ENCODE data around the gene TREH. TPM values are rescaled to one million over a fixed set of nuclear protein-coding genes. Genes with fewer than 3 reads are reported as not detected.

TREH gene
- total and polyA plus RNA-seq, 8 donors = 0.20 to 0.42 (median 0.24) TPM; not detected in 3

GRCh38 chr11:118660681-118661424 is 18.6 kb downstream of the TREH start:
- Histone ChIP-seq H3K27me3 (peaks cover 0 to 5% of the 10 kb centered on the region in 2 donors), H3K4me3 (no peak overlapping the region), H3K9me3 (no peaks in the 10 kb centered on the region), H3K4me1 (peaks cover 9 to 10% of the 10 kb centered on the region in 2 donors), H3K36me3 (peaks cover 0 to 21% of the 10 kb centered on the region in 2 donors), H3K27ac (no peak overlapping the region)
- TF ChIP-seq CTCF (IDR thresholded peaks at IDR 0.05) = no peak
- DNase-seq (no peak), ATAC-seq (no peak)
- intact Hi-C loops (cut with DNase I) = no loop called here

- Histone ChIP-seq H3K27me3 (peaks cover 0 to 5% of the 10 kb centered on the region in 2 donors), H3K27ac (no peak overlapping the region), H3K4me3 (no peak overlapping the region), H3K4me1 (peaks cover 9 to 10% of the 10 kb centered on the region in 2 donors), H3K36me3 (peaks cover 0 to 28% of the 10 kb centered on the region in 2 donors), H3K9me3 (no peaks in the 10 kb centered on the region)
- DNase-seq = no peak
- intact Hi-C loops (cut with DNase I) = loop anchor here (10.0 kb wide), 2 partner anchors 55 to 65 kb away; partner anchors contain the start of gene PHLDB1 (in 1 of the 2)
- ATAC-seq = no peak
- no peak for TF ChIP-seq CTCF (IDR thresholded peaks at IDR 0.05)
These were observed 19.3 kb downstream of the TREH start for GRCh38 chr11:118659953-118660680.

- H3K36me3 ChIP-seq = peaks cover 0 to 28% of the 10 kb centered on the region in 2 donors
- ATAC-seq (peak; percentile 95), DNase-seq (peak; percentile 74 to 94 (median 86))
- no peak overlapping the region for H3K4me3 ChIP-seq
- H3K4me1 ChIP-seq = peaks cover 9 to 10% of the 10 kb centered on the region in 2 donors
- no peaks in the 10 kb centered on the region for H3K9me3 ChIP-seq
- peak; percentile 95 to 98 for TF ChIP-seq CTCF (IDR thresholded peaks at IDR 0.05)
- intact Hi-C loops (cut with DNase I) = loop anchor here (10.0 kb wide), 2 partner anchors 55 to 65 kb away; partner anchors contain the start of gene PHLDB1 (in 1 of the 2)
- H3K27me3 ChIP-seq = peaks cover 0 to 5% of the 10 kb centered on the region in 2 donors
- peak overlapping the region in 1 of 2 donors; percentile 59 for H3K27ac ChIP-seq
These were observed 20.0 kb downstream of the TREH start for GRCh38 chr11:118659314-118659952.

- Histone ChIP-seq H3K4me1 (peaks cover 9 to 10% of the 10 kb centered on the region in 2 donors), H3K36me3 (peaks cover 0 to 28% of the 10 kb centered on the region in 2 donors), H3K27me3 (peaks cover 0 to 5% of the 10 kb centered on the region in 2 donors), H3K27ac (peak overlapping the region in 1 of 2 donors; percentile 59), H3K9me3 (no peaks in the 10 kb centered on the region), H3K4me3 (no peak overlapping the region)
- ATAC-seq (peak; percentile 7), DNase-seq (no peak)
- intact Hi-C loops (cut with DNase I) = loop anchor here (10.0 kb wide), 2 partner anchors 54 to 64 kb away; partner anchors contain the start of gene PHLDB1 (in 1 of the 2)
- TF ChIP-seq CTCF (IDR thresholded peaks at IDR 0.05) = no peak
These were observed 20.8 kb downstream of the TREH start for GRCh38 chr11:118658429-118659313.
